GM12892 (cell line): ENCODE results near the gene CTSG. TPM values are rescaled to one million over a fixed set of nuclear protein-coding genes. Genes with fewer than 3 reads are reported as not detected.

Experiments used
- DNase-seq: peaks from one replicate; pipeline ENCODE4 v3.0.0; 2011; ENCODE audit not compliant: insufficient read length
- FAIRE-seq: peaks from 2 replicates; lab custom pipeline; 2011; peaks lifted over from hg19 to GRCh38; lab: Jason Lieb, UNC
- POLR2A ChIP-seq: IDR thresholded peaks from 2 replicates; pipeline ENCODE4 v1.6.1; 2011; ENCODE audit warnings: low read depth, low read length, control low read depth
- POLR2AphosphoS5 ChIP-seq: IDR thresholded peaks from 2 replicates; pipeline ENCODE4 v1.6.1; 2011; ENCODE audit warnings: low read depth, low read length, control low read depth
- TAF1 ChIP-seq: IDR thresholded peaks from 2 replicates; pipeline ENCODE4 v1.6.1; 2011; ENCODE audit warnings: low read depth, mild to moderate bottlenecking, control low read depth, low read length, borderline replicate concordance
- polyA plus RNA-seq: library from polyadenylated mRNA; unstranded; fragments of >200 nt; gene quantifications from one replicate; pipeline ENCODE4 v1.2.1, GENCODE V29; 2012; ENCODE audit warnings: missing spikeins, inconsistent platforms; ENCODE audit not compliant: missing spikeins

CTSG gene
- not detected for polyA plus RNA-seq

GRCh38 chr14:24576182-24576581, at the start of gene CTSG:
Gene CTSG (minus strand): TSS chr14:24576250. CDS start chr14:24576223, 27 bp downstream.
- DNase-seq (no peak), FAIRE-seq (no peak)
- TF ChIP-seq POLR2AphosphoS5 (no peak), TAF1 (no peak)

GRCh38 chr14:24613747-24614146, 37.7 kb upstream of the CTSG start:
- FAIRE-seq (no peak), DNase-seq (no peak)
- no peak for TF ChIP-seq POLR2AphosphoS5
- no peak for TF ChIP-seq TAF1
- TF ChIP-seq POLR2A: no peak

- DNase-seq (no peak), FAIRE-seq (no peak)
Measured at GRCh38 chr14:24613241-24613640, 37.2 kb upstream of the CTSG start.

DNA sequence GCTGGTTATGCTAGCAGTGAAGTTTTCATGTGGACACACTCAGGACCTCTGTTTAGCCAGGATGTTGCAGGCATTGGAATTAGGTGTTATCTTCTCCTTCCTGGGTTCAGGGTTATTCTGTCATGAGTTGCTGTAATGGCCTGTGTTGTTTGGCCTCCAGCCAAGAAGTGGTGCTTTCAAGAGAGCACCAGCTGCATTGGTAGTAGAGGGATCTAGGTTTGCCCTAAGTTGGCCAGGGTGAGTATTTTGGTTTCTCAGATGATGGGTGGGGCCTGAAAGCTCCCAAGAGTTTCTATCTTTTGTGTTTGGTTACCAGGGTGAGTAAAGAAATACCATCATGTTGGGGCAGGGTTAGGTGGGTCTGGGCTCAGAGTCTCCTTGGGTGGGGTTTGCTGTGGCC, 36.1 kb upstream of the CTSG start:
- no peak for DNase-seq
- TF ChIP-seq POLR2A (no peak), POLR2AphosphoS5 (no peak), TAF1 (no peak)
- no peak for FAIRE-seq

More at GRCh38 chr14:24613241-24613640, 37.2 kb upstream of the CTSG start:
- no peak for TF ChIP-seq POLR2AphosphoS5
- TF ChIP-seq TAF1: no peak
- TF ChIP-seq POLR2A: no peak

DNA sequence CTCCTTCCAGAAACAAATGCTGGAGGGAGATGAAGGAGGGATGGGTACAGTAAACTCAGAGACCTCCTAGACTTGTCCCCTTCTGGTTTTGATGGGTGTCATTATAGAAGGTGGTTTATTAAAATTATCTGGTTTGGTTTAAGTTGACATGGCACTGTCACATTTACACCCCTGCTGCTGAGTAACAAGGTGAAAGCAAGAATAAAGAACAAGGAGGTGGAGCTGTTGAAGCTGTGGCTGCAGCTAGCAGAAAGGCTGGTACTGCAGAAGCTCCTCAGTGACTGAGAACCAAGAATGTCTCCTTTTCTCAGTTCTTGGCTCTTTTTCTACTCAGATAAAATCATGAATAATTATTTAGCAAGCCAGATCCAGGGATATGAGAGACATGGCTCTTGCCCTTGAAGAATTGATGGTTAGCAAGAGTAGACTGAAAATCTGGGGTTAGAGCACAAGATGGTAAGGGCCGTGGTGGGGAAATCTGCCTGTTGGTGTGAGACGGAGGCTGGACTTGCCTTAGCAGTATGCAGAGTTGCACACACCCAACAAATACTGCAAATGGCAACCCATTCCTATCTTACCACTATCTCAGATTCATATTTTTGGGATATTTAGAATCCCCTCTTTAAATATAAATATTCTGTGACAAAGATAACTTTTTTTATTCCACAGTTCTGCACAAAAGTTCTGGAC, 33.8 kb upstream of the CTSG start, which contains the start of gene GZMH:
TSS of gene GZMH (minus strand) at position 31 of the 690 bp plus-strand sequence. CDS start 72 bp downstream, outside the sequence.
- TF ChIP-seq POLR2AphosphoS5 (no peak), TAF1 (no peak), POLR2A (no peak)
- no peak for DNase-seq
- FAIRE-seq: no peak

GRCh38 chr14:24607635-24608514, 31.8 kb upstream of the CTSG start:
- no peak for DNase-seq

DNA sequence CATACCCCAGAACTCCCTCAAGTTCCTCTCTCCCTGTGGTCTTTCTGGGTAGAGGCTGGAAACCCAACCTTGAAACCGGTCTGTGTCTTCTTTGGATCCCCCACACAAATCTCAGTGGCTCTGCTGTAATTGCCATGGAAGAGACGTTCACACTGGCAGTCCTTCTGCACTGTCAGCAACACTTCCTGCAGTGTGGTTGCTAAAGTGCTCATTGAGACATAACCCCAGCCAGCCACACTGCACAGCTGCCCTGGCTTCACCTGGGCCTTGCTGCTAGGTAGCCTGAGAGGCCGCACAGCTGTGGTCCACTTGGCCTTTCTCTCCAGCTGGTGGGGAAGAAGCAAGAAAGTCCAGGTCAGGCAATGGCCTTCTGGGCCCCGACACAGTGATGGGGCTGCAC, 31.0 kb upstream of the CTSG start:
- DNase-seq: no peak
- no peak for TF ChIP-seq TAF1
- TF ChIP-seq POLR2AphosphoS5: no peak
- no peak for TF ChIP-seq POLR2A
- peak; percentile 30 for FAIRE-seq

More at GRCh38 chr14:24607635-24608514, 31.8 kb upstream of the CTSG start:
- FAIRE-seq: no peak
- TF ChIP-seq POLR2AphosphoS5 (no peak), TAF1 (no peak), POLR2A (no peak)

DNA sequence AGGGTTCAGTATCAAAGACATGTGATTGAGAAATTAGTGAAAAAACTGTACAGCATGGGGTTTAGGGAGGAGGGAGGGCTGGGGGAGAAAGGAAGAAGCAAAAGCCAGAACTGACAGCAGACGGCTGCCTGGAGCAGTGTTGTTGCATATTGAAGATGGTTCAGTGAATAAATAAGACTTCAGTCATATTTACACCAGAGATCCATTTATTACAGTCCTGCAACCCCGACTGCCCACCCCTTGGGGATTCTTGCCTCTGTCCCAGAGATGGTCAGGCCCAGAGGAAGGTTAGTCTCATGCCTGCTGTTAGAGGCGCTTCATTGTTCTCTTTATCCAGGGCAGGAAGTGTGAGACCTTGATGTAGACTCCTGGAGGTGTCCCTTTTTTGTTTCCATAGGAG, 30.2 kb upstream of the CTSG start:
- no peak for TF ChIP-seq POLR2AphosphoS5
- no peak for TF ChIP-seq POLR2A
- no peak for TF ChIP-seq TAF1
- DNase-seq: no peak
- FAIRE-seq: no peak

DNA sequence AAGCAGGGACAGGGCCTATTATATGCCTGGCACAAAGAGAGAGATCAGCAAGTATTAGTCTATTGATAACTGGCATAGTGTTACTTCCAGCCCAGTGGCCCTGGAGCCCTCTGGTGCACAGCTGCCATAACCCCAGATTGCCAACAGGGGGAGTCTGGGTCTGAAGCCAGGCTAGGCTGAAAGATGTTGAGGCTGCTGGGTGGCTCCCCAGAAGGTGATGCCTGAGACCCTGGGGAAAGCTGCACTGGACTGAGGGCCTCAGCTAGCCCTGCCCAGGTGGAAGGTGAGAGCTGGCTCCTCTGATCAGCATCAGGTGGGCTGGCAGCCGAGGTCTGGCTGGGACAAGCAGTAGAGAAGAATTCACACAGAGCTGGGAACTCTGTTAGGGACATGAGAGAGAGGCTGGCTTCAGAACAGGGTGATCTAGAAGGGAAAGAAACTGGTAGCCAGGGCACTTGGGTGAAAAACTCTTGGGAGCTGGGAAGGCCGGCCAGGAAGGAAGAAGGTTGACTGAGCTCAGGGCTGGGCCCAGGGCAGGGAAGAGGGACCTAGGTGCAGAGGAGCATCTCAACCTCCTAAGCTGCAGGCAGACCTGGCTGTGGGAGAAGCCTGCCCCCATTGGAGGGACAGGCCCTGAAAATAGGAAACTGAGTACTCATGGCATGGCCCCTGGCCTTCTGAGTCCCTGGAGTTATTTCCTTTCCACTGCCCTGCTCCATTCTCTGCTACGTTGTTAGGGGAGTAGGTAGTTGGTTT, 29.6 kb upstream of the CTSG start:
- TF ChIP-seq TAF1 (no peak), POLR2AphosphoS5 (no peak), POLR2A (no peak)
- FAIRE-seq (peak; percentile 74), DNase-seq (peak; percentile 48)

GRCh38 chr14:24597403-24597802, 21.4 kb upstream of the CTSG start:
- FAIRE-seq (no peak), DNase-seq (no peak)
- no peak for TF ChIP-seq POLR2A
- TF ChIP-seq POLR2AphosphoS5: no peak
- TF ChIP-seq TAF1: no peak
